Stimulated activated CD4-positive, alpha-beta T cell treated with anti-CD3 and anti-CD28 coated beads, TNF-alpha, amount 100 ng/mL, for 4 hours (primary cell): ENCODE results near the gene MTX3.

Experiments
- DNase-seq, 3 experiments: peaks; one replicate each; pipeline ENCODE4 v3.0.0-alpha.2; 2020; ENCODE audit warnings: low read depth in 3 of 3

The MTX3 gene

GRCh38 chr5:79990598-79991507 lies at the start of gene MTX3:
MTX3 (minus strand) TSS chr5:79991262; CDS start chr5:79991238, 24 bp downstream.
- DNase-seq: peak; percentile 76 to 80 (median 78)

- no peak for DNase-seq
These were observed 48.6 kb upstream of the MTX3 start for GRCh38 chr5:80039650-80040049.

GRCh38 chr5:80037366-80037765 lies 46.3 kb upstream of the MTX3 start:
- no peak for DNase-seq

GRCh38 chr5:80036615-80037014 lies 45.6 kb upstream of the MTX3 start:
- no peak for DNase-seq

- DNase-seq: no peak
These were observed 44.8 kb upstream of the MTX3 start for GRCh38 chr5:80035839-80036238.

- no peak for DNase-seq
These were observed 44.1 kb upstream of the MTX3 start, which contains the start of gene THBS4 for GRCh38 chr5:80034962-80035821. THBS4 (plus strand) TSS chr5:80035348; CDS start chr5:80035538, 190 bp downstream.

GRCh38 chr5:80034559-80034958 lies 43.5 kb upstream of the MTX3 start:
- DNase-seq: no peak

- no peak for DNase-seq
These were observed 42.5 kb upstream of the MTX3 start for GRCh38 chr5:80033513-80033912.

GRCh38 chr5:80031109-80031508 lies 40.0 kb upstream of the MTX3 start:
- DNase-seq: no peak

- no peak for DNase-seq
These were observed 35.8 kb upstream of the MTX3 start for GRCh38 chr5:80026841-80027240.

- no peak for DNase-seq
These were observed 34.0 kb upstream of the MTX3 start for GRCh38 chr5:80025069-80025468.

GRCh38 chr5:80010754-80011392 lies 19.8 kb upstream of the MTX3 start:
- DNase-seq: no peak

GRCh38 chr5:80008995-80009765 lies 18.1 kb upstream of the MTX3 start:
- DNase-seq: no peak

- DNase-seq: no peak
These were observed 11.6 kb upstream of the MTX3 start for GRCh38 chr5:80002677-80003076.

- no peak for DNase-seq
These were observed 8.7 kb upstream of the MTX3 start for GRCh38 chr5:79999722-80000121.

- DNase-seq: no peak
These were observed 2.0 kb upstream of the MTX3 start for GRCh38 chr5:79992891-79993657.

- DNase-seq: no peak
These were observed 861 bp downstream of the MTX3 start for GRCh38 chr5:79990205-79990597.

GRCh38 chr5:79986260-79986659 lies 4.8 kb downstream of the MTX3 start:
- DNase-seq: no peak

- DNase-seq: no peak
These were observed 5.8 kb downstream of the MTX3 start for GRCh38 chr5:79985288-79985687.

GRCh38 chr5:79984363-79984762 lies 6.7 kb downstream of the MTX3 start:
- no peak for DNase-seq

- DNase-seq: no peak
These were observed 7.4 kb downstream of the MTX3 start for GRCh38 chr5:79983618-79984017.
